ENCODE measurements around the gene ANKRD1.
A peak's percentile ranks its signal among the peaks of the same experiment; 100 is the strongest.
"Not testable (repeated sequence)": the region's sequence is repeated elsewhere in the genome, so short reads cannot be mapped to it uniquely, and the experiment has no call there.

Gene ANKRD1

GRCh38 chr10:90920986-90921666 is at the start of gene ANKRD1:
ANKRD1 (minus strand) TSS chr10:90921087; CDS start chr10:90921027, 60 bp downstream.
- peak; percentile 97 for DNase-seq

- peak; percentile 73 for DNase-seq
These were observed 49.2 kb upstream of the ANKRD1 start for GRCh38 chr10:90969947-90970673.

GRCh38 chr10:90969121-90969534 is 48.2 kb upstream of the ANKRD1 start:
- DNase-seq = peak; percentile 22

- peak; percentile 88 for DNase-seq
These were observed 47.6 kb upstream of the ANKRD1 start for GRCh38 chr10:90968328-90969081.

GRCh38 chr10:90967865-90968264 is 47.0 kb upstream of the ANKRD1 start:
- DNase-seq = no peak

GRCh38 chr10:90966146-90966545 is 45.3 kb upstream of the ANKRD1 start:
- DNase-seq = no peak

GRCh38 chr10:90965720-90966119 is 44.8 kb upstream of the ANKRD1 start:
- no peak for DNase-seq

GRCh38 chr10:90964781-90965465 is 44.0 kb upstream of the ANKRD1 start:
- DNase-seq = no peak

- DNase-seq = no peak
These were observed 42.4 kb upstream of the ANKRD1 start for GRCh38 chr10:90963331-90963730.

GRCh38 chr10:90960355-90960814 is 39.5 kb upstream of the ANKRD1 start:
- peak; percentile 99 for DNase-seq

GRCh38 chr10:90959826-90960225 is 38.9 kb upstream of the ANKRD1 start:
- no peak for DNase-seq

GRCh38 chr10:90958781-90959180 is 37.9 kb upstream of the ANKRD1 start:
- peak; percentile 37 for DNase-seq

- DNase-seq = peak; percentile 69
These were observed 26.4 kb upstream of the ANKRD1 start for GRCh38 chr10:90947030-90947960.

GRCh38 chr10:90945491-90946070 is 24.7 kb upstream of the ANKRD1 start:
- DNase-seq = peak; percentile 64

GRCh38 chr10:90944749-90945148 is 23.9 kb upstream of the ANKRD1 start:
- no peak for DNase-seq

- not testable (repeated sequence) for DNase-seq
These were observed 22.1 kb upstream of the ANKRD1 start for GRCh38 chr10:90942980-90943379.

GRCh38 chr10:90939648-90940047 is 18.8 kb upstream of the ANKRD1 start:
- no peak for DNase-seq

- no peak for DNase-seq
These were observed 18.2 kb upstream of the ANKRD1 start for GRCh38 chr10:90939116-90939515.

GRCh38 chr10:90937645-90938258 is 16.9 kb upstream of the ANKRD1 start:
- peak; percentile 72 for DNase-seq

- DNase-seq = no peak
These were observed 15.4 kb upstream of the ANKRD1 start for GRCh38 chr10:90936276-90936659.
